WTC11 (cell line): ENCODE results near the gene BLOC1S1.

ENCODE experiments used
- AFF4 ChIP-seq: sonication (generic); formaldehyde crosslinking; IDR thresholded peaks from 2 replicates; pipeline ENCODE4 v1.8.1; 2023; ENCODE audit warnings: mild to moderate bottlenecking, missing genetic modification reagents, borderline replicate concordance
- ATF2 ChIP-seq: sonication (generic); formaldehyde crosslinking; IDR thresholded peaks from 2 replicates; pipeline ENCODE4 v1.8.1; 2022; ENCODE audit warnings: low read depth, missing genetic modification reagents, borderline replicate concordance
- ATF3 ChIP-seq: sonication (generic); formaldehyde crosslinking; conservative IDR thresholded peaks from 2 replicates; pipeline ENCODE4 v1.8.1; 2022; ENCODE audit warnings: mild to moderate bottlenecking, missing genetic modification reagents
- ATF6 ChIP-seq: sonication (generic); formaldehyde crosslinking; IDR thresholded peaks from 2 replicates; pipeline ENCODE4 v1.8.1; 2023; ENCODE audit warnings: mild to moderate bottlenecking, missing genetic modification reagents
- CREM ChIP-seq: sonication (generic); formaldehyde crosslinking; IDR thresholded peaks from 2 replicates; pipeline ENCODE4 v1.8.1; 2022; ENCODE audit warnings: mild to moderate bottlenecking, missing genetic modification reagents, moderate library complexity
- CTCF ChIP-seq: fragments of 200-600 bp; IDR thresholded peaks from 2 replicates; pipeline ENCODE4 v1.8.0; 2022; ENCODE audit warnings: antibody characterized with exemption
- E2F1 ChIP-seq: sonication (generic); formaldehyde crosslinking; IDR thresholded peaks from 2 replicates; pipeline ENCODE4 v1.8.0; 2022; ENCODE audit warnings: mild to moderate bottlenecking, missing genetic modification reagents
- FOXJ3 ChIP-seq: sonication (generic); formaldehyde crosslinking; IDR thresholded peaks from 2 replicates; pipeline ENCODE4 v1.9.0; 2021; ENCODE audit warnings: missing genetic modification reagents, mild to moderate bottlenecking, borderline replicate concordance
- FOXK1 ChIP-seq: sonication (generic); formaldehyde crosslinking; IDR thresholded peaks from 2 replicates; pipeline ENCODE4 v1.8.0; 2022; ENCODE audit warnings: mild to moderate bottlenecking, moderate library complexity, missing genetic modification reagents
- JUN ChIP-seq: sonication (generic); formaldehyde crosslinking; IDR thresholded peaks from 2 replicates; pipeline ENCODE4 v1.8.0; 2023; ENCODE audit warnings: mild to moderate bottlenecking, missing genetic modification reagents
- NFE2L1 ChIP-seq: sonication (generic); formaldehyde crosslinking; IDR thresholded peaks from 2 replicates; pipeline ENCODE4 v1.8.1; 2023; ENCODE audit warnings: missing genetic modification reagents
- NR3C1 ChIP-seq: sonication (generic); formaldehyde crosslinking; conservative IDR thresholded peaks from 2 replicates; pipeline ENCODE4 v1.8.1; 2023; ENCODE audit warnings: low read depth, mild to moderate bottlenecking, missing genetic modification reagents
- SMAD3 ChIP-seq: sonication (generic); formaldehyde crosslinking; IDR thresholded peaks from 2 replicates; pipeline ENCODE4 v1.8.0; 2022; ENCODE audit warnings: missing genetic modification reagents, mild to moderate bottlenecking, borderline replicate concordance
- SP1 ChIP-seq: sonication (generic); formaldehyde crosslinking; conservative IDR thresholded peaks from 2 replicates; pipeline ENCODE4 v1.8.1; 2022; ENCODE audit warnings: missing genetic modification reagents

- TF ChIP-seq FOXK1 (CRISPR knock-in tag): no peak
- no peak for TF ChIP-seq E2F1 (CRISPR knock-in tag)
- TF ChIP-seq JUN (CRISPR knock-in tag): no peak
- TF ChIP-seq NR3C1 (CRISPR knock-in tag): no peak
- TF ChIP-seq ATF3: no peak
- TF ChIP-seq CREM (CRISPR knock-in tag): no peak
- TF ChIP-seq SP1: no peak
- no peak; the same call in 1 of the 2 replicates for TF ChIP-seq CTCF
- no peak for TF ChIP-seq NFE2L1 (CRISPR knock-in tag)
- no peak for TF ChIP-seq ATF2 (CRISPR knock-in tag)
- no peak for TF ChIP-seq AFF4 (CRISPR knock-in tag)
- no peak for TF ChIP-seq SMAD3 (CRISPR knock-in tag)
- TF ChIP-seq FOXJ3 (CRISPR knock-in tag): no peak
- TF ChIP-seq ATF6 (CRISPR knock-in tag): no peak
Measured at GRCh38 chr12:55739025-55739378, 23.2 kb downstream of the BLOC1S1 start.
